IMR-90 (cell line): ENCODE data around the gene GALNT9. TPM values are rescaled to one million over a fixed set of nuclear protein-coding genes. Genes with fewer than 3 reads are reported as not detected.

Source experiments
- ATAC-seq: fragments of 200-7000 bp; cut with Tn5 transposase; 2 replicates; pipeline ENCODE4 v1.9.1; 2020; ENCODE audit warnings: low read depth, mild to moderate bottlenecking, moderate library complexity
- BruUV-seq: library from RNA; stranded (reverse); fragments of 400-500 nt; replicated peaks from 2 replicates; lab custom pipeline; 2021; lab: Mats Ljungman, UMichigan
- CTCF ChIA-PET: fragments of 300-600 bp; formaldehyde crosslinking; extraction: SDS; loops from one replicate; lab custom pipeline; 2021; ENCODE audit warnings: antibody characterized with exemption; lab: Yijun Ruan, JAX
- POLR2A ChIA-PET: fragments of 300-600 bp; sonication (Branson Sonifier 250); formaldehyde crosslinking; loops from one replicate; lab custom pipeline; 2022; ENCODE audit warnings: antibody characterized with exemption; ENCODE audit not compliant: unreplicated experiment; lab: Charles Lee
- DNase-seq: peaks from one replicate; pipeline ENCODE4 v3.0.0; 2013
- H2AFZ ChIP-seq: replicated peaks from 2 replicates; pipeline ENCODE3; 2013; ENCODE audit warnings: low read length, mild to moderate bottlenecking; ENCODE audit not compliant: poor library complexity
- H2AK5ac ChIP-seq: 2 replicates; pipeline ENCODE4 v1.6.1; 2013; ENCODE audit warnings: low read depth, low read length, inconsistent platforms
- H2AK9ac ChIP-seq: replicated peaks from 2 replicates; pipeline ENCODE3; 2013; ENCODE audit warnings: mild to moderate bottlenecking, low read depth, low read length, moderate library complexity; ENCODE audit not compliant: poor library complexity
- H2BK120ac ChIP-seq: 2 replicates; pipeline ENCODE4 v1.6.1; 2013; ENCODE audit warnings: low read depth, low read length, inconsistent platforms
- H2BK15ac ChIP-seq: 3 replicates; pipeline ENCODE4 v1.6.1; 2013; ENCODE audit warnings: low read depth, low read length, inconsistent platforms
- H2BK20ac ChIP-seq: 2 replicates; pipeline ENCODE4 v1.6.1; 2013; ENCODE audit warnings: low read depth, mild to moderate bottlenecking, inconsistent platforms, low read length, moderate library complexity
- H2BK5ac ChIP-seq: 2 replicates; pipeline ENCODE4 v1.6.1; 2013; ENCODE audit warnings: mild to moderate bottlenecking, low read depth, low read length, inconsistent platforms; ENCODE audit not compliant: poor library complexity, severe bottlenecking
- H3K14ac ChIP-seq: replicated peaks from 2 replicates; pipeline ENCODE4 v1.6.1; 2013; ENCODE audit warnings: low read depth, low read length, inconsistent platforms
- H3K18ac ChIP-seq: 2 replicates; pipeline ENCODE4 v1.6.1; 2013; ENCODE audit warnings: low read depth, low read length, control low read depth
- H3K23ac ChIP-seq: 2 replicates; pipeline ENCODE4 v1.6.1; 2013; ENCODE audit warnings: low read depth, low read length, inconsistent platforms
- H3K27ac ChIP-seq: 2 replicates; pipeline ENCODE4 v1.5.1; 2013; ENCODE audit warnings: mild to moderate bottlenecking, control low read depth, low read length; ENCODE audit not compliant: insufficient read depth
- H3K27me3 ChIP-seq: 2 replicates; pipeline ENCODE4 v1.6.1; 2013; ENCODE audit warnings: low read length; ENCODE audit not compliant: control insufficient read depth, insufficient read depth
- H3K36me3 ChIP-seq: 2 replicates; pipeline ENCODE4 v1.6.1; 2013; ENCODE audit warnings: low read length, mixed read lengths; ENCODE audit not compliant: control insufficient read depth, insufficient read depth
- H3K4ac ChIP-seq: 2 replicates; pipeline ENCODE4 v1.6.1; 2013; ENCODE audit warnings: low read depth, low read length, inconsistent platforms
- H3K4me1 ChIP-seq: 2 replicates; pipeline ENCODE4 v1.6.1; 2013; ENCODE audit warnings: low read length, mixed read lengths; ENCODE audit not compliant: control insufficient read depth, insufficient read depth
- H3K4me2 ChIP-seq: 2 replicates; pipeline ENCODE4 v1.6.1; 2013; ENCODE audit warnings: low read depth, mild to moderate bottlenecking, control low read depth, low read length, moderate library complexity
- H3K4me3 ChIP-seq: 2 replicates; pipeline ENCODE4 v1.5.1; 2013; ENCODE audit warnings: low read depth, mild to moderate bottlenecking, control low read depth, low read length, moderate library complexity; ENCODE audit not compliant: insufficient read depth
- H3K56ac ChIP-seq: 2 replicates; pipeline ENCODE4 v1.6.1; 2013; ENCODE audit warnings: low read length, inconsistent platforms; ENCODE audit not compliant: insufficient read depth; ENCODE audit errors: extremely low read depth
- H3K79me1 ChIP-seq, 2 experiments: 2 replicates each; pipeline ENCODE4 v1.6.1; 2013; ENCODE audit warnings: low read length in 2 of 2, inconsistent platforms in 1 of 2, low read depth in 1 of 2
- H3K9ac ChIP-seq: 2 replicates; pipeline ENCODE4 v1.6.1; 2013; ENCODE audit warnings: low read depth, low read length, control low read depth
- H3K9me1 ChIP-seq: 2 replicates; pipeline ENCODE4 v1.6.1; 2013; ENCODE audit warnings: low read length, inconsistent platforms; ENCODE audit not compliant: insufficient read depth
- H3K9me3 ChIP-seq: 2 replicates; pipeline ENCODE4 v1.6.1; 2013; ENCODE audit warnings: low read length; ENCODE audit not compliant: control insufficient read depth, insufficient read depth
- H4K20me1 ChIP-seq: 2 replicates; pipeline ENCODE4 v1.6.1; 2013; ENCODE audit warnings: low read length, inconsistent platforms; ENCODE audit not compliant: insufficient read depth
- H4K5ac ChIP-seq: 2 replicates; pipeline ENCODE4 v1.6.1; 2013; ENCODE audit warnings: mild to moderate bottlenecking, low read depth, low read length, control low read depth
- H4K8ac ChIP-seq, 2 experiments: 2 replicates each; pipeline ENCODE4 v1.6.1; 2013; ENCODE audit warnings: low read depth in 2 of 2, low read length in 2 of 2, control low read depth in 1 of 2, inconsistent platforms in 1 of 2
- H4K91ac ChIP-seq: 2 replicates; pipeline ENCODE4 v1.6.1; 2013; ENCODE audit warnings: low read depth, low read length, inconsistent platforms; ENCODE audit not compliant: insufficient read depth
- BHLHE40 ChIP-seq: fragments of 150-350 bp; IDR thresholded peaks from 2 replicates; pipeline ENCODE4 v1.6.1; 2016; ENCODE audit warnings: mild to moderate bottlenecking, low read depth, low read length
- CEBPB ChIP-seq: IDR thresholded peaks from 2 replicates; pipeline ENCODE4 v1.6.1; 2012; ENCODE audit warnings: low read depth, low read length, improper control_type of control experiment
- CHD1 ChIP-seq: IDR thresholded peaks from 2 replicates; pipeline ENCODE4 v1.6.1; 2012; ENCODE audit warnings: low read depth, low read length, improper control_type of control experiment
- MAZ ChIP-seq: IDR thresholded peaks from 2 replicates; pipeline ENCODE4 v1.6.1; 2012; ENCODE audit warnings: low read depth, mild to moderate bottlenecking, low read length, improper control_type of control experiment, moderate library complexity, borderline replicate concordance
- MXI1 ChIP-seq: IDR thresholded peaks from 2 replicates; pipeline ENCODE4 v1.6.1; 2012; ENCODE audit warnings: low read depth, mild to moderate bottlenecking, low read length, moderate library complexity, borderline replicate concordance
- POLR2A ChIP-seq: IDR thresholded peaks from 2 replicates; pipeline ENCODE4 v1.6.1; 2012; ENCODE audit warnings: mild to moderate bottlenecking, low read depth, low read length
- RCOR1 ChIP-seq: IDR thresholded peaks from 2 replicates; pipeline ENCODE4 v1.6.1; 2012; ENCODE audit warnings: mild to moderate bottlenecking, low read length, improper control_type of control experiment; ENCODE audit not compliant: insufficient replicate concordance
- RFX5 ChIP-seq: IDR thresholded peaks from 2 replicates; pipeline ENCODE4 v1.8.0; 2012; ENCODE audit warnings: low read depth, mild to moderate bottlenecking, low read length, moderate library complexity
- WGBS, 2 experiments: methylation state at CpG; one replicate each; pipeline versions ENCODE4 v1.1.5 to v1.1.7; 2013; ENCODE audit warnings: missing lambda C conversion rate in 2 of 2; ENCODE audit not compliant: insufficient read length in 1 of 2; ENCODE audit errors: extremely low coverage in 2 of 2; 5-methylcytosine and 5-hydroxymethylcytosine counted together
- dilution Hi-C: fragments of 300-500 bp; cut with HindIII; formaldehyde crosslinking; loops from one replicate; pipeline ENCODE4 v1.14.3; 2018; ENCODE audit warnings: low sequenced_read_pairs; ENCODE audit not compliant: unreplicated experiment
- in situ Hi-C: fragments of 300-500 bp; cut with MboI; formaldehyde crosslinking; loops from 3 replicates; pipeline ENCODE4 v1.14.3; 2019; ENCODE audit warnings: low sequenced_read_pairs, inconsistent platforms, mixed read lengths
- intact Hi-C: fragments of 100-400 bp; cut with micrococcal nuclease; formaldehyde crosslinking; loops from 2 replicates; pipeline ENCODE4 v1.10.0; 2022
- polyA plus RNA-seq, 3 experiments: library from polyadenylated mRNA; depleted of rRNA; stranded (reverse); fragments of >200 nt; gene quantifications; 2 replicates each; pipeline ENCODE4 v1.2.3, GENCODE V29; 2012; ENCODE audit warnings: low replicate concordance in 1 of 3
- total RNA-seq: library from RNA; depleted of rRNA; stranded (reverse); fragments of >200 nt; gene quantifications from 2 replicates; pipeline ENCODE4 v1.2.3, GENCODE V29; 2012
- TF ChIP-seq, protein P1 (sequence below): fragments of 150-350 bp; IDR thresholded peaks from 2 replicates; pipeline ENCODE4 v1.6.1; 2016; ENCODE audit warnings: low read depth, mild to moderate bottlenecking, low read length, moderate library complexity, borderline replicate concordance
- TF ChIP-seq, protein P2 (sequence below): fragments of 150-350 bp; IDR thresholded peaks from 2 replicates; pipeline ENCODE4 v1.6.1; 2017; ENCODE audit warnings: mild to moderate bottlenecking, antibody characterized with exemption, low read length, low read depth
- TF ChIP-seq, protein P3 (sequence below): conservative IDR thresholded peaks from 2 replicates; pipeline ENCODE4 v1.5.1; 2012; ENCODE audit warnings: mild to moderate bottlenecking, low read depth, low read length, improper control_type of control experiment

The GALNT9 gene
- total and polyA plus RNA-seq, 2 of the 4 experiments (the other 2 are of a cell fraction): under 0.01 to 0.12 TPM

DNA sequence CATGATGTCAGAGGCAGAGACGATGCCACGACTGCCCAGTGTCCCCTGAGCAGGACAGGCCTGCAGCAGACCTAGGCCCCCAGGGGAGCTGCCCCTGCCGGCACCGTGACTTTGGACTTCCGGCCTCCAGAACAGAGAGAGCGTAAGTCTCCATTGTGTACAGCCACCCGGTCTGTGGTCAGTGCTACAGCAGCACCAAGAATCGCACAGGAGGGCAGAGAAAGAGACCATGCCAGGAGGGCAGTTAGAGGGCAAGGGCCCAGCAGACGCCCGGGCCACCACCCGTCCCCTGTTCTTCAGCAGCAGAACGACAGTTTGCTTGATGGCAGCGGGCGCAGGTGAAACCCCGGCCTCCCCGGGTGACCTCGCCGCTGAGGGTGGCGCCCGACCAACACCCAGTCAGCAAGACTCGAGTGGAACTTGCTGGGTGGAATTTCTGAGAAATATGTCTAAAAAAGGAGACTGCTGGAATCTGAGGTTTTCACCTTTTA is 19.7 kb downstream of the GALNT9 start:
- H2AK5ac ChIP-seq: no peak overlapping the region
- H3K27me3 ChIP-seq: no peaks in the 10 kb centered on the region
- H4K5ac ChIP-seq: no peak overlapping the region
- in situ Hi-C loops (no loop called here), intact Hi-C loops (no loop called here), dilution Hi-C loops (no loop called here)
- H4K20me1 ChIP-seq: no peaks in the 10 kb centered on the region
- no peaks in the 10 kb centered on the region for H3K79me1 ChIP-seq
- H3K56ac ChIP-seq: no peak overlapping the region
- no peak for TF ChIP-seq RCOR1
- TF ChIP-seq MXI1: no peak
- no peak for TF ChIP-seq CEBPB
- TF ChIP-seq MAZ: no peak
- TF ChIP-seq, protein P1, sequence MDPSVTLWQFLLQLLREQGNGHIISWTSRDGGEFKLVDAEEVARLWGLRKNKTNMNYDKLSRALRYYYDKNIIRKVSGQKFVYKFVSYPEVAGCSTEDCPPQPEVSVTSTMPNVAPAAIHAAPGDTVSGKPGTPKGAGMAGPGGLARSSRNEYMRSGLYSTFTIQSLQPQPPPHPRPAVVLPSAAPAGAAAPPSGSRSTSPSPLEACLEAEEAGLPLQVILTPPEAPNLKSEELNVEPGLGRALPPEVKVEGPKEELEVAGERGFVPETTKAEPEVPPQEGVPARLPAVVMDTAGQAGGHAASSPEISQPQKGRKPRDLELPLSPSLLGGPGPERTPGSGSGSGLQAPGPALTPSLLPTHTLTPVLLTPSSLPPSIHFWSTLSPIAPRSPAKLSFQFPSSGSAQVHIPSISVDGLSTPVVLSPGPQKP: no peak
- TF ChIP-seq RFX5: no peak
- TF ChIP-seq, protein P2, sequence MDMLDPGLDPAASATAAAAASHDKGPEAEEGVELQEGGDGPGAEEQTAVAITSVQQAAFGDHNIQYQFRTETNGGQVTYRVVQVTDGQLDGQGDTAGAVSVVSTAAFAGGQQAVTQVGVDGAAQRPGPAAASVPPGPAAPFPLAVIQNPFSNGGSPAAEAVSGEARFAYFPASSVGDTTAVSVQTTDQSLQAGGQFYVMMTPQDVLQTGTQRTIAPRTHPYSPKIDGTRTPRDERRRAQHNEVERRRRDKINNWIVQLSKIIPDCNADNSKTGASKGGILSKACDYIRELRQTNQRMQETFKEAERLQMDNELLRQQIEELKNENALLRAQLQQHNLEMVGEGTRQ: no peak
- TF ChIP-seq, protein P3, sequence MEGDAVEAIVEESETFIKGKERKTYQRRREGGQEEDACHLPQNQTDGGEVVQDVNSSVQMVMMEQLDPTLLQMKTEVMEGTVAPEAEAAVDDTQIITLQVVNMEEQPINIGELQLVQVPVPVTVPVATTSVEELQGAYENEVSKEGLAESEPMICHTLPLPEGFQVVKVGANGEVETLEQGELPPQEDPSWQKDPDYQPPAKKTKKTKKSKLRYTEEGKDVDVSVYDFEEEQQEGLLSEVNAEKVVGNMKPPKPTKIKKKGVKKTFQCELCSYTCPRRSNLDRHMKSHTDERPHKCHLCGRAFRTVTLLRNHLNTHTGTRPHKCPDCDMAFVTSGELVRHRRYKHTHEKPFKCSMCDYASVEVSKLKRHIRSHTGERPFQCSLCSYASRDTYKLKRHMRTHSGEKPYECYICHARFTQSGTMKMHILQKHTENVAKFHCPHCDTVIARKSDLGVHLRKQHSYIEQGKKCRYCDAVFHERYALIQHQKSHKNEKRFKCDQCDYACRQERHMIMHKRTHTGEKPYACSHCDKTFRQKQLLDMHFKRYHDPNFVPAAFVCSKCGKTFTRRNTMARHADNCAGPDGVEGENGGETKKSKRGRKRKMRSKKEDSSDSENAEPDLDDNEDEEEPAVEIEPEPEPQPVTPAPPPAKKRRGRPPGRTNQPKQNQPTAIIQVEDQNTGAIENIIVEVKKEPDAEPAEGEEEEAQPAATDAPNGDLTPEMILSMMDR: no peak
- no peak for TF ChIP-seq CHD1
- no peak for TF ChIP-seq BHLHE40
- no peak for TF ChIP-seq POLR2A
- no peak overlapping the region for H3K18ac ChIP-seq
- no peaks in the 10 kb centered on the region for H3K36me3 ChIP-seq
- H4K91ac ChIP-seq: no peak overlapping the region
- H3K4me2 ChIP-seq: no peak overlapping the region
- no peak overlapping the region for H2BK120ac ChIP-seq
- H3K27ac ChIP-seq: no peak overlapping the region
- H2AK9ac ChIP-seq: no peak overlapping the region
- H2BK20ac ChIP-seq: no peak overlapping the region
- no peak overlapping the region for H2AFZ ChIP-seq
- H3K4ac ChIP-seq: no peak overlapping the region
- no peak overlapping the region for H2BK15ac ChIP-seq
- H3K23ac ChIP-seq: no peak overlapping the region
- H3K9ac ChIP-seq: no peak overlapping the region
- H3K4me3 ChIP-seq: no peak overlapping the region
- DNase-seq (no peak), ATAC-seq (no peak)
- H3K9me3 ChIP-seq: peaks cover 15% of the 10 kb centered on the region
- POLR2A ChIA-PET: no interaction called here
- H2BK5ac ChIP-seq: no peak overlapping the region
- H4K8ac ChIP-seq: no peak overlapping the region
- no peak overlapping the region for H3K14ac ChIP-seq
- H3K4me1 ChIP-seq: no peaks in the 10 kb centered on the region
- BruUV-seq: no TSS peak
- WGBS, 2 experiments: 66% methylated on average over 8 of the region's 21 CpGs; no CpG with 5 or more reads in 1 of the 2 experiments
- CTCF ChIA-PET: no interaction called here
- H3K9me1 ChIP-seq: no peaks in the 10 kb centered on the region
